H1 (cell line): ENCODE results near the gene GALNT17. TPM values are rescaled to one million over a fixed set of nuclear protein-coding genes. Genes with fewer than 3 reads are reported as not detected.
A peak's percentile ranks its signal among the peaks of the same experiment; 100 is the strongest.

Source experiments
- CTCF ChIA-PET: fragments of 300-600 bp; sonication (Branson Sonifier 250); formaldehyde crosslinking; loops from one replicate; lab custom pipeline; 2021; ENCODE audit not compliant: partially characterized antibody; lab: Charles Lee
- POLR2A ChIA-PET: fragments of 300-600 bp; sonication (Branson Sonifier 250); formaldehyde crosslinking; loops from one replicate; lab custom pipeline; 2021; ENCODE audit warnings: inconsistent platforms; ENCODE audit not compliant: partially characterized antibody; lab: Charles Lee
- DNase-seq, 2 experiments: peaks; one replicate each; pipeline versions ENCODE4 v3.0.0 to v3.0.0-alpha.2; 2010 to 2022; ENCODE audit warnings: low spot score in 2 of 2, low read depth in 1 of 2, mixed read lengths in 1 of 2
- FAIRE-seq: peaks from 2 replicates; lab custom pipeline; 2011; peaks lifted over from hg19 to GRCh38; lab: Jason Lieb, UNC
- H2AFZ ChIP-seq: 2 replicates; pipeline ENCODE4 v1.8.1; 2012; ENCODE audit warnings: low read length, inconsistent platforms
- H2AK5ac ChIP-seq: 2 replicates; pipeline ENCODE4 v1.6.1; 2013; ENCODE audit warnings: low read depth, low read length
- H2BK120ac ChIP-seq: replicated peaks from 2 replicates; pipeline ENCODE3; 2013; ENCODE audit warnings: low read depth, low read length, inconsistent platforms
- H2BK12ac ChIP-seq: 2 replicates; pipeline ENCODE4 v1.6.1; 2013; ENCODE audit warnings: low read depth, low read length
- H2BK15ac ChIP-seq: 2 replicates; pipeline ENCODE4 v1.6.1; 2013; ENCODE audit warnings: low read length
- H2BK20ac ChIP-seq: 2 replicates; pipeline ENCODE4 v1.6.1; 2013; ENCODE audit warnings: low read length
- H2BK5ac ChIP-seq: 2 replicates; pipeline ENCODE4 v1.6.1; 2013; ENCODE audit warnings: low read depth, low read length
- H3K14ac ChIP-seq: 2 replicates; pipeline ENCODE4 v1.6.1; 2013; ENCODE audit warnings: inconsistent platforms; ENCODE audit not compliant: insufficient read length
- H3K18ac ChIP-seq: 2 replicates; pipeline ENCODE4 v1.6.1; 2013; ENCODE audit warnings: low read length; ENCODE audit errors: extremely low read depth
- H3K23ac ChIP-seq: 2 replicates; pipeline ENCODE4 v1.6.1; 2013; ENCODE audit warnings: inconsistent platforms; ENCODE audit not compliant: insufficient read length
- H3K23me2 ChIP-seq: 2 replicates; pipeline ENCODE4 v1.6.1; 2013; ENCODE audit warnings: low read depth, low read length
- H3K27ac ChIP-seq: 2 replicates; pipeline ENCODE4 v1.6.1; 2011; ENCODE audit warnings: low read depth, low read length, inconsistent platforms
- H3K27me3 ChIP-seq, 4 experiments: replicated peaks in 1 of 4; 1 replicate in 1 of 4; 2 replicates in 3 of 4; pipeline versions ENCODE4 v1.6.1 to v1.8.1; 2011 to 2013; ENCODE audit warnings: low read length in 3 of 4, mild to moderate bottlenecking in 3 of 4, inconsistent platforms in 2 of 4, mixed read lengths in 2 of 4, moderate library complexity in 1 of 4; ENCODE audit not compliant: control insufficient read depth in 3 of 4, insufficient read depth in 3 of 4; ENCODE audit errors: extremely low read depth in 1 of 4
- H3K36me3 ChIP-seq, 4 experiments: 2 replicates each; pipeline versions ENCODE4 v1.6.1 to v1.8.1; 2011 to 2013; ENCODE audit warnings: mild to moderate bottlenecking in 4 of 4, low read length in 3 of 4, moderate library complexity in 2 of 4, control low read depth in 1 of 4, inconsistent platforms in 1 of 4; ENCODE audit not compliant: insufficient read depth in 4 of 4, control insufficient read depth in 2 of 4
- H3K4ac ChIP-seq: replicated peaks from 2 replicates; pipeline ENCODE3; 2013; ENCODE audit warnings: low read length, low read depth, mixed read lengths, inconsistent platforms; ENCODE audit not compliant: insufficient read length
- H3K4me1 ChIP-seq, 4 experiments: replicated peaks in 1 of 4; 1 replicate in 1 of 4; 2 replicates in 3 of 4; pipeline versions ENCODE4 v1.6.1 to v1.8.1; 2011 to 2013; ENCODE audit warnings: low read length in 3 of 4, inconsistent platforms in 2 of 4, mixed read lengths in 1 of 4; ENCODE audit not compliant: insufficient read depth in 4 of 4, control insufficient read depth in 3 of 4
- H3K4me2 ChIP-seq, 2 experiments: 2 replicates each; pipeline versions ENCODE4 v1.6.1 to v1.8.1; 2011 to 2013; ENCODE audit warnings: low read depth in 2 of 2, low read length in 2 of 2, control low read depth in 1 of 2, inconsistent platforms in 1 of 2, mild to moderate bottlenecking in 1 of 2; ENCODE audit not compliant: insufficient read depth in 1 of 2
- H3K4me3 ChIP-seq, 4 experiments: fragments of 200-600, 300-600 bp in 1 of 4; sonication (generic), shearing (Covaris generic), sonication (Bioruptor Twin) in 1 of 4; 2 replicates each; pipeline versions ENCODE4 v1.5.1 to v1.8.1; 2011 to 2016; ENCODE audit warnings: low read length in 4 of 4, low read depth in 3 of 4, control low read depth in 2 of 4, inconsistent platforms in 2 of 4, mild to moderate bottlenecking in 2 of 4, mixed read lengths in 1 of 4, moderate library complexity in 1 of 4; ENCODE audit not compliant: insufficient read depth in 2 of 4; ENCODE audit errors: extremely low read depth in 1 of 4
- H3K56ac ChIP-seq: replicated peaks from 2 replicates; pipeline ENCODE3; 2013; ENCODE audit warnings: low read depth, mild to moderate bottlenecking, mixed read lengths, low read length, inconsistent platforms; ENCODE audit not compliant: insufficient read length
- H3K79me1 ChIP-seq: 2 replicates; pipeline ENCODE4 v1.6.1; 2013; ENCODE audit warnings: low read depth, low read length, control low read depth
- H3K79me2 ChIP-seq, 2 experiments: 2 replicates each; pipeline versions ENCODE4 v1.6.1 to v1.8.1; 2012 to 2013; ENCODE audit warnings: low read length in 2 of 2, mild to moderate bottlenecking in 2 of 2, inconsistent platforms in 1 of 2; ENCODE audit not compliant: insufficient read depth in 2 of 2, control insufficient read depth in 1 of 2
- H3K9ac ChIP-seq, 4 experiments: replicated peaks in 1 of 4; 1 replicate in 1 of 4; 2 replicates in 3 of 4; pipeline versions ENCODE4 v1.6.1 to v1.8.1; 2011 to 2013; ENCODE audit warnings: low read depth in 3 of 4, low read length in 3 of 4, control low read depth in 2 of 4, mild to moderate bottlenecking in 2 of 4, moderate library complexity in 2 of 4, inconsistent platforms in 1 of 4; ENCODE audit errors: extremely low read depth in 1 of 4
- H3K9me3 ChIP-seq, 2 experiments: 2 replicates each; pipeline versions ENCODE4 v1.6.1 to v1.8.1; 2012 to 2013; ENCODE audit warnings: mild to moderate bottlenecking in 2 of 2, moderate library complexity in 2 of 2, control low read depth in 1 of 2, inconsistent platforms in 1 of 2, low read depth in 1 of 2, low read length in 1 of 2, mixed read lengths in 1 of 2; ENCODE audit not compliant: insufficient read depth in 2 of 2
- H4K20me1 ChIP-seq, 2 experiments: replicated peaks in 1 of 2; 2 replicates each; pipeline versions ENCODE3 to v1.8.1; 2011 to 2013; ENCODE audit warnings: inconsistent platforms in 2 of 2, low read length in 2 of 2, mild to moderate bottlenecking in 1 of 2; ENCODE audit not compliant: insufficient read depth in 2 of 2, control insufficient read depth in 1 of 2
- H4K5ac ChIP-seq: 2 replicates; pipeline ENCODE4 v1.6.1; 2013; ENCODE audit warnings: low read length, low read depth, mixed read lengths, inconsistent platforms; ENCODE audit not compliant: insufficient read length
- H4K8ac ChIP-seq: 2 replicates; pipeline ENCODE4 v1.8.0; 2013; ENCODE audit warnings: mild to moderate bottlenecking, moderate library complexity, low read length, inconsistent platforms; ENCODE audit not compliant: insufficient read depth; ENCODE audit errors: extremely low read depth
- H4K91ac ChIP-seq: replicated peaks from 2 replicates; pipeline ENCODE3; 2013; ENCODE audit warnings: low read length, mixed read lengths, inconsistent platforms; ENCODE audit not compliant: insufficient read length
- BCL11A ChIP-seq, 2 experiments: IDR thresholded peaks; one replicate each; pipeline ENCODE4 v1.6.1; 2011; ENCODE audit warnings: low read depth in 2 of 2, low read length in 2 of 2, mild to moderate bottlenecking in 2 of 2
- CEBPB ChIP-seq: IDR thresholded peaks from 2 replicates; pipeline ENCODE4 v1.6.1; 2012; ENCODE audit warnings: low read depth, low read length
- EZH2 ChIP-seq: fragments of 200-600 bp; sonication (generic); IDR thresholded peaks from 2 replicates; pipeline ENCODE4 v1.7.1; 2012; ENCODE audit warnings: low read depth, mild to moderate bottlenecking, moderate library complexity, low read length, inconsistent platforms; ENCODE audit not compliant: severe bottlenecking
- SAP30 ChIP-seq: fragments of 300-600 bp; sonication (generic); IDR thresholded peaks from 2 replicates; pipeline ENCODE4 v1.7.1; 2012; ENCODE audit warnings: low read length, moderate library complexity, mild to moderate bottlenecking, inconsistent platforms; ENCODE audit not compliant: insufficient read depth, insufficient replicate concordance
- TAF1 ChIP-seq: IDR thresholded peaks from 2 replicates; pipeline ENCODE4 v1.6.1; 2011; ENCODE audit warnings: mild to moderate bottlenecking, low read depth, low read length
- WGBS, 2 experiments: shearing (Covaris generic) in 1 of 2; methylation state at CpG; one replicate each; pipeline versions ENCODE4 v1.1.6 to v1.1.7; 2013 to 2015; ENCODE audit warnings: low lambda C conversion rate in 2 of 2, mixed read lengths in 2 of 2, inconsistent platforms in 1 of 2, low coverage in 1 of 2, missing lambda C conversion rate in 1 of 2; ENCODE audit not compliant: insufficient replicate concordance in 2 of 2, insufficient coverage in 1 of 2, insufficient read length in 1 of 2; ENCODE audit errors: extremely low coverage in 1 of 2, missing lambda C conversion rate in 1 of 2; 5-methylcytosine and 5-hydroxymethylcytosine counted together
- polyA plus RNA-seq, 7 experiments: library from polyadenylated mRNA; depleted of rRNA in 3 of 7; stranded (reverse) in 5 of 7; unstranded in 2 of 7; fragments of >200 nt in 5 of 7; fragments of 200-250 nt in 2 of 7; gene quantifications; 1 replicate in 5 of 7; 2 replicates in 1 of 7; 4 replicates in 1 of 7; pipeline versions ENCODE4 v1.2.1 to v1.2.3, GENCODE V29; 2011 to 2013; ENCODE audit warnings: missing spikeins in 2 of 7, mixed read lengths in 2 of 7
- total RNA-seq: library from RNA; stranded (reverse); fragmentation: NEBNext Ultra II Directional; extraction: Animal tissue kit (Norgen Biotek cat#: 25700); gene quantifications from 2 replicates; pipeline ENCODE4 v1.2.1, GENCODE V29; 2021

Gene GALNT17
- total and polyA plus RNA-seq, 2 of the 8 experiments (the other 6 are each of a cell fraction or from before 2014, with no cell fraction given), result 37.7 to 47.0 TPM

- Histone ChIP-seq H4K8ac (no peak overlapping the region), H2BK12ac (peak overlapping the region; percentile 19), H3K4me3 (no peak overlapping the region), H3K4ac (no peak overlapping the region), H2AK5ac (peak overlapping the region; percentile 7; the same call in 1 of the 2 replicates), H3K9me3 (0 out of 4 replicates have a peak, but pooled peaks cover 0 to 1% of the 10 kb centered on the region in 2 experiments), H3K9ac (peak overlapping the region in 1 of 4 experiments; percentile 27; a peak in 2 of 7 replicates), H3K56ac (peak overlapping the region; percentile 8), H2AFZ (no peak overlapping the region), H3K27ac (0 out of 2 replicates have a peak overlapping the region, but pooled peaks have one; percentile 5), H2BK120ac (no peak overlapping the region), H4K20me1 (peaks cover 2 to 3% of the 10 kb centered on the region in 2 experiments), H3K36me3 (no peaks in the 10 kb centered on the region; a peak in 1 of 8 replicates), H4K5ac (no peak overlapping the region), H3K23me2 (no peaks in the 10 kb centered on the region), H3K14ac (no peak overlapping the region), H4K91ac (peak overlapping the region; percentile 6), H3K23ac (no peak overlapping the region), H3K18ac (peak overlapping the region; percentile 75), H3K79me2 (peaks cover 0 to 90% of the 10 kb centered on the region in 2 experiments; a peak in 2 of 4 replicates), H3K79me1 (peaks cover 7% of the 10 kb centered on the region; the same call in 1 of the 2 replicates), H2BK5ac (peak overlapping the region; percentile 63; the same call in 1 of the 2 replicates), H2BK20ac (peak overlapping the region; percentile 72; the same call in 1 of the 2 replicates), H3K4me1 (peaks cover 10 to 22% (median 14%) of the 10 kb centered on the region in 4 experiments), H2BK15ac (no peak overlapping the region; the same call in 1 of the 2 replicates), H3K4me2 (peak overlapping the region in 1 of 2 experiments; percentile 11; a peak in 1 of 4 replicates), H3K27me3 (no peaks in the 10 kb centered on the region)
- ChIA-PET POLR2A (interaction anchor here (0.8 kb wide), 1 partner anchor 13 kb away, joined by 3 read pairs; no protein-coding TSS in a partner anchor), CTCF (interaction anchor here (0.6 to 1.4 kb wide), 3 partner anchors 12 to 105 kb away, joined by 3 to 5 read pairs (median 4); no protein-coding TSS in a partner anchor)
- FAIRE-seq (no peak), DNase-seq (no peak)
- TF ChIP-seq EZH2, result no peak
- 0 out of 2 replicates have a peak, but pooled peaks have one; percentile 21 for TF ChIP-seq CEBPB
- TF ChIP-seq TAF1, result no peak
- no peak for TF ChIP-seq BCL11A (IDR thresholded peaks at IDR 0.05; ENCODE audit: low read depth in 2 of 2, low read length in 2 of 2)
- TF ChIP-seq SAP30, result no peak
- 73% methylated on average over 16 of the region's 16 CpGs; no CpG with 5 or more reads in 1 of the 2 experiments for WGBS, 2 experiments
Measured at GRCh38 chr7:71236230-71237105, 104.5 kb downstream of the GALNT17 start.
